GM21515 (cell line): Measurements from ENCODE around the gene DHX16.
"Not testable (repeated sequence)": the region's sequence is repeated elsewhere in the genome, so short reads cannot be mapped to it uniquely, and the experiment has no call there.

Source experiments
- ATAC-seq: cut with Tn5 transposase; IDR thresholded peaks from one replicate; pipeline ENCODE4 v1.9.1; 2021; ENCODE audit not compliant: unreplicated experiment

Gene DHX16

DNA sequence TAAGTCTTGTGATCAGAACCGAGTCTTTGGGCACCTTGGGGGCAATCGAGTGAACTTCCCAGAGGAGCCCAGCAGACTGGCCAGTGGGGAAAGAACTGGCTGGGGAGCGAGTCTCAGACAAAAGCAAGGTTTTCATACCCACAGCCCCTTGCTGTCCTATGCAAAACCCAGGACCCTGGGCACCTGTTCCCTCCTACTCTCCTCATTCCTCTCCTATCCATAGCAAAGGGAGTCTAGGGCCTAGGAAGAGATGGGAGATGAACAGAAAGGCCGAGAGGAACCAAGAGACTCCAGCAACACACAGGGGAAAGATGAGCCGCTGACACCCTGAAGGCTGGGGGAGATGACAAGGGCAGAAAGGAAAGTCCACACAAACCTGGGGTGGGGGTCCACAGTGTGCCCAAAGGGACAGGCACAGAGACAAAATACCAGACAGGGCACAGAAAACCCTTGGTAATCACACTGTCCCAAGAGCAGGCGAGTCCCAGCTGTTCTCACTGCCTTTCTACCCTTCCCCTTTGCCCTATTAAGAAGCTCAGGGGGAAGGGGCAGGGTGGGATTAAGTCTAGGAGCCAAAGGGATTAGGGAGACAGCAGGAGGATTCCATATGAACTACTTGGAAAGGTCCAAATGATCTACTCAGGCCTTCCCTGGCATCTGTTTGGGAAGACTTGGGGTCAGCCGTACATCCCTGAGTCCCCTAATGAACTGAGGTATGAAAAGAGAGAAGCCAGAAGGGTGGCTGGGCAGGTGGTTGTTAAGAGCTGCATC, 7.1 kb upstream of the DHX16 start:
- no peak for ATAC-seq

DNA sequence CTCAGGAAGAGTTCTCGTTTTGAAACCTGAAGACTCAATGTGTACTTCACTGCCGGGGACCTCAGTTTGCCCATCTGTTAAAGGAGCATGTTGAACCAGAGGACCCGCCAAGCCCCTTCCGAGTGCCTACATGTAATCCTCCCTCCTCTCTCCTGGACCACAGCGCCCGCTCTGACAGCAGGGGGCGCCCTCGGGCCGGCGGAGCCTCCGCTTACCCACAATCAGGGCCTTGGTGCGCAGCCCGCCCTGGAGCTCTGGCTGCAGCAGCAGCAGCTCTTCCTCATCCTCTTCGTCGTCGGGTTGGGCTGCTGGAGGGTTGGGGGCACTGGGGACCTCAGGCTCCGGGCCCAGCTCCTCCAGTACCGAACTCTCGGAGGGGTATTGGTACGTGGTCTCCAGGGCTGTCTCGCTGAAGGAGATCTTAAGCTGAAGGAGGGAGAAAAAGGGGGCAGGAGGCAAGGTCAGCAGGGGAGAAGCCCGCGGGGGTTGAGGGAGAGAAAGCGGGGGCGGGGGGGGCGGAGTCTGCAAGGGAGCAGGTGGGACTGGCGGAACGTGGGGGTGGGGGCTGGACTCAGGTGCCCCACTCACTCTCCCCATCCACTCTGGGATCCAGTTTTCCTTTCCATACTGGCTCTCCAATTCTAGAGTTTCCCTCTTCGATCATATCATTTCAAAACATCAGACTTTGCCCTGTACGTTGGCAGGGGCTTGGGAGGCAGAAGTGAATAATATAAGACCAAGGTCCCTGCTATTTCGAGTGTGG, 6.3 kb upstream of the DHX16 start:
- no peak for ATAC-seq

DNA sequence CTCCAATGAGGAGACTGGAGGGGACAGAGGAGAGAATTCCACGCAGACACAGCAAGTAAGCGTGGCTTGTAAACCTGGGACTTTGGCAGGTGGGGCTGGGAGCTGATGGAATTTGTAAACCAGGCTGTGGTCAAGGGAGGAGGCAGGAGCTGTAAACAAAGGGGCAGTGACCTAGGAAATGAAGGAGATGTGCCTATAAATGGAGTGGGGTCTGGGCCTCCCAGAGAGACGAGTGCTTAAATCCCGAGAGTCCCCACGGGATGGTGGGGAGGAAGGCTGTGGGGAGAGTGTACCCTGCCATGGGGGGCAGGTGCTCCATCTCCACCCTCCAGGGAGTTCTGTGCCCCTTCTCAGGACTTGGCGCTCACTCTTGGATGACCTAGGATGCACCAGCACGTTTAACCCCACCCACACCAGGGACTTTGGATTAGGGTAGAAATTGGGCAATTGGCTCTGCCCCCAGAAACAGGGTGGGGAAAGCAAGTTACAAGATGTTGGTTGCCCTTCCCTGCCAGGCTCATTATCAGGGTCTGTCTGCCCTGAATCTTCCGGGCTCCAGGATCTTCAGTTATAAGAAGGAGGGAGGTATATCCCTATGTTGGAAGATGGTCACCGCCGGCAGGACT, 4.0 kb upstream of the DHX16 start:
- ATAC-seq, result no peak

DNA sequence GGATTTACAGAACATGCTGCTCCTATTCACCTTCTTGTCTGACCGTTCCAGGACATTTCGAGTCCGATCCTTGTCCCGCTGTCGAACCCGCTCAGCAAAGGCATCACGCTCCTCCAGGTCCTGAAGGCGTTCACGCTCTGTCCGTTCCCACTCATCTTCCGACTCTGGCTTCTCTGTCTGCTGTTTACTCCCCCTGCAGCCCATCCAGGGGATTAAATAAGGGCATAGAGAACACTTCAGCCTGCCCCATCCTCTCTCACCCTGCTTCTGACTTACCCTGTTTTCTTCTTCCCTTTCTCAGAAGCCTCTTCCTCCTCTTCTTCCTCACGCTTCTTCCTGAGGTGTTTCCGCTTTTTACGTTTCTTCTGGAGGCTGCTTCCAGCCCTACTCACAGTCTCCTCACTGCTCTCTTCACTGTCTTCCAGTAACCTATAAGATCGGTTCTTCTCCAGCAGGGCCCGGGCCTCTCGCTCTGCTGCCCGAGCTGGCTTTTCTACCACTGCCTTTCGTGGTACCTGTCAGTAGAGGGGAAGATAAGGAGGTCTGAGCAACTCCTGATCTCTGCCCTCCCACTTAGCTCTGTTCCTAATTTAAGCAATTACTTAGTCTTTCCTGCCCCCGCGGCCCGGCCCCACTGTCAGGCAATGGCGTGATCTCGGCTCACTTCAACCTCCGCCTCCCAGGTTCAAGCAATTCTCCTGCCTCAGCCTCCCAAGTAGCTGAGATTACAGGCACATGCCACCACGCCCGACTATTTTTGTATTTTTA, 1.9 kb downstream of the DHX16 start:
- no peak for ATAC-seq

DNA sequence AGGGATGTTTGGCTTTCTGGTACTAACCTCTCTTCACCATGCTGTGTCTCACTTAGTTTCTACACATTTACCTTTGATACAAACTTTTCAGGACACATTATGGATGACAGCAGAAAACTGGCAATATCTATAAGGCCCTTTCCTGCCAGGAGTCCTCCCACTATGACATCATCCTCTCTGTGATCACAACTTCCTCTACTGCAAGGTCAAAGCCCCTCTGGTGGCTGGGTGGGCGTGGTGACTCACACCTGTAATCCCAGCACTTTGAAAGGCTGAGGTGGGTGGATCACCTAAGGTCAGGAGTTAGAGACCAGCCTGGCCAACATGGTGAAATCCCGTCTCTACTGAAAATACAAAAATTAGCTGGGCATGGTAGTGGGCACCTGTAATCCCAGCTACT, 6.5 kb downstream of the DHX16 start:
- ATAC-seq, result not testable (repeated sequence)

DNA sequence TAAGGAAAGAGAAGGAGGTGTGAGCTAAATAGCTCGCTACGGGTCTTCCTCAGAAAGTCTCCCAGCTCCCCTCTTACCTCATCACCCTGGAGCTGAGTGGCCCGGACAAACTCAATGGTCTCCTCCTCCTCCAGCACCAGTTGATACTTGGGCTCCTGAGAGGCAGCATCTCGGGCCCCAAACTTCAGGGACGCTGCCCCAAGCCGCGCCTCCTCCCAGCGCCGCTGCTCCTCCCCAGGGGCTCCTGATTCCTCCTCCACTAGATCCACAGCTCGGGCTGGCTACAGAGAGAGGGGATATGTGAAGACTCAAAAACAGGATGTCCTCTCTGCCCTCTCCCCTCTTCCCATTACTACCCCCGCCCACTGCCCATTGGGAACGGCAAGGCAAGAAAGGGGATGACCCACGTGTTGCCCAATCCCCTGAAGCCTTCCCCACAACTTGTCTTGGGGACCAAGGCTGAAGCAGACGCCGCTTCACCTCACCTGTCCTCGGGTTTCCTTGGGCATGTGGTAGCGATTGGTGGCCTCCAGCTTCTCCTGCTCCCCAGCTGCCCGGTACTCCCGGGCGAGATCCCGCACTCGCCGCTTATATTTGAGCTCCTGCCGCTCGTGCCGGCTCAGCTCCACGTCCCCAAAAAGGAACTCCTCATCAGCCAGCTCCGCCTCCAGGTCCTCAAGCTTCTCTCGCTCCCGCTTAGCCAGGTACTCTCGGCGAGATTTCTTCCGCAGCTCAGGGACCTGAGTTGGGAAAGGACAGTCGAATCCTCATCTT, 7.6 kb downstream of the DHX16 start:
- ATAC-seq, result no peak

DNA sequence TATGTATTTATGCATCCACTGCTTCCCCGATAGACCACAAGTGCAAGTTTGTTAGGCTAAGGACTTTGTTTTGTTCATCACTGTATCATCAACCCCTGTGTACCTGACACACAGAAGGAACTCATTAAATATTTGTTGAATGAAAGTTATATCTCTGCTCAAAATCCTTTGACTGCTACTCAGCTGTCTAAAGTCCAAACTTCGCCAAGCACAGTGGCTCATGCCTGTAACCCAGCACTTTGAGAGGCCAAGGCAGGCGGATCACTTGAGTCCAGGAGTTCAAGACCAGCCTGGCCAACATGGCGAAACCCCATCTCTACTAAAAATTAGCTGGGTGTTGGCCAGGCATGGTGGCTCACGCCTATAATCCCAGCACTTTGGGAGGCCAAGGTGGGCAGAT, 14.9 kb downstream of the DHX16 start:
- ATAC-seq, result not testable (repeated sequence)

DNA sequence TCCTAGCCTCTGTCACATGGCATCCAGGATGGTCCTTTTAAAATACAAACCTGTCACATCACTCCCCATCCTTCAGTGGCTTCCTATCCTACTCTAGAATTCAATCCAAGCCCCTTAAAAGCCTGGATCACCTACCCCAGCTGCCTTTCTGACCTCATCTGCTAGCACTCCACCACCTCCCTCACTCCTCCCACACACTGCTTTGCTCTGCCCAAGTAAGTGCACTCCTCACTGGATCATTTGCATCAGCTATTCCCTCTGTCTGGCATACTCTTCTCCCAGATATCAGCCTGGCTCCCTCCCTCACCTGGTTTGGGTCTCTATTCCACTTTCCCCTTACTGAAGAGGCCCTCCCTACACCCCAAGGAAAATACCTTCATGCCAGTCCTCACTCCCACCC, 15.4 kb downstream of the DHX16 start:
- no peak for ATAC-seq

DNA sequence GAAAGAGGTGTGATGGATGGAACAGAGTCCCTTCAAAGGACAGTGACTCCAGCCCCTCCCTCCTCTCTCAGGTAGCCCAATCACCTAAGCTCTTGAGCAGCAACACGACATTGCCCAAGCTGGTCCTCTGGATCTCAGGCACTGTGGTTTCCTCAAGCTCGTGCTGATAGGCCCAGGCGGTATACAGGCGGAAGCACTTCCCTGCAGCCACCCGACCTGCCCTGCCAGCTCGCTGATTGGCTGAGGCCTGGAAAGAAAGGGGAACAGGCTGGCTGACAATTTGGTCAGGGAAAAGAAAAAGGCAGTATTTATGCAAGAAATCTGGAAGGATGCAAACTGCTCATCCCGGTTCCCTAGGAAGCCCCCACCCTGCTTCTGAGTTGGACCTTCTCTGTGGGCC, 16.3 kb downstream of the DHX16 start:
- ATAC-seq, result no peak

DNA sequence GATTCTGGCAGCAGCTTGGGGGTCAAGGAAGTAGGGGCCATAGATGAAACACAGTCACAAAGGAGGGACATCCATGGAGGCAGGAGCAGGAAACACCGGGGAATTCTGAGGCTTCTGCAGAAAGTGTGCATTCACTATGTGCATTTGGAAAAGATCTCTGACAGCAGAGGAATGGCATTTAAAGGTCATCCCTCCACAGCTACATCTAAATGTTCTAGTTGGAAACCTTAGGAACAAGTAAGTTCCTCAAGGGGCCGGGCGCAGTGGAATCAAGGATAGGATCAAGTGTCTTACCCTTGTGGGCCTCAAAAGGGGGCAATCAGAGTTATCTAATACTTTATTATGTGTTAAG, 17.1 kb downstream of the DHX16 start:
- ATAC-seq, result no peak

DNA sequence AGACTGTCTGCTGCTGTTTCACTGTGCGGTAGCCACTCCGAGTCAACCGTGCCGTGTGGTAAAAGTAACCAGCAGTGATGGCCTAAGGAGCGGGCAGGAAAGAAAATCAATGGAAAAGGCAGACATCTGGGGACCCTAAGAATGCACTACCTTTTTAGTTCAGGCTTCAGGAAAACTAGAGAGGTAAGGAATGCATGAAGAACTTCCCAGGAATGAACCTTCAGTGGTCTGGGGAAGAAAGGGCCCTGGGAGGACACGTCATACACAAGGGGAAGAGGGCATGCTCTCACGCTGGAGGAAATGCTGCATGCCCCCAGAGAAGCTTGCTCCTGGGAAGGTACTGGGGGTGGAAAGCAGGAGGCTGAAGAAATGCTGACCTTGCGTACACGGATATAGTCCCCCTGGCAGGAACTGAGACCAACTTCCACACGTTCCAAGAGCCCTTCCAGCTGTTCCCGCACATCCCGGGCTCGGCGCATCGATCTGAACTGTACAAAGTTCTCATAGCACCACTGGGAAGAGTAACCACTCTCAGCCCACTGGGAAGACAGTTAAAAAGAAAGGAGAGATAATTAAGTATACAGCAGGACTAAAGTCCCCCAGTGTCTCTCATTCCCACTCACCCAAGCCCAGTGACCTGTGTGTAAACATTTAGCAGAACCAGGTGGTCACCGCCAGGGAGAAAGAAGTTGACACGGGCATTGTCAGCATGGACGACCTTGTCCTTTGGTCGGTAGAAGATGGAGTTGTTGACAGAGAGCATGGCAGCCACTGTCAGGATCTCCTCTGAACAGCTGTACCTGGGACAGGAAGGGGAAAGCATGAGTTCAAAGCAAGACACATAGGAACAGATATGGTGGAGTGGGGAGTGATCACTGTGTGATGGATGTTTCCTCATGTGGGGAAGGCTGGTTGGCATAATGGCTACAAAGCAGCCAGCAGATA, 17.7 kb downstream of the DHX16 start:
- no peak for ATAC-seq

DNA sequence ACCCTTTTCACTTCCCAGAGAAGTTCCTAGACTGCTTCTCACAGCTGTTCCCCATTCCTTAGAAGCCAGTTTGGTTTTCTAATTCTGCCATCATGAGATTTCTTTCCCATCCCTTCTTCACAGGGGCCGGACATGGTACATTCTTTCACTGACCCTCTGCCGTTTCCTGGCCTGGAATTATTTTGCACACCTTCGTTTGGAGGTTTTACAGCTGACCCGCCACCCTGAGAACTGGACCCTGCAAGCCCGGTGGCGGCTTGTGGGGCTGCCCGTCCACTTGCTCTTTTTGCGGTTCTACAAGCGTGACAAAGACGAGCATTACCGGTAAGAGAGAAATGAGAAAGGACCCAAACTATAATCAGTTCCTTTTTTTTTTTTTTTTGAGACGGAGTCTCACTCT, 21.7 kb downstream of the DHX16 start:
- no peak for ATAC-seq

DNA sequence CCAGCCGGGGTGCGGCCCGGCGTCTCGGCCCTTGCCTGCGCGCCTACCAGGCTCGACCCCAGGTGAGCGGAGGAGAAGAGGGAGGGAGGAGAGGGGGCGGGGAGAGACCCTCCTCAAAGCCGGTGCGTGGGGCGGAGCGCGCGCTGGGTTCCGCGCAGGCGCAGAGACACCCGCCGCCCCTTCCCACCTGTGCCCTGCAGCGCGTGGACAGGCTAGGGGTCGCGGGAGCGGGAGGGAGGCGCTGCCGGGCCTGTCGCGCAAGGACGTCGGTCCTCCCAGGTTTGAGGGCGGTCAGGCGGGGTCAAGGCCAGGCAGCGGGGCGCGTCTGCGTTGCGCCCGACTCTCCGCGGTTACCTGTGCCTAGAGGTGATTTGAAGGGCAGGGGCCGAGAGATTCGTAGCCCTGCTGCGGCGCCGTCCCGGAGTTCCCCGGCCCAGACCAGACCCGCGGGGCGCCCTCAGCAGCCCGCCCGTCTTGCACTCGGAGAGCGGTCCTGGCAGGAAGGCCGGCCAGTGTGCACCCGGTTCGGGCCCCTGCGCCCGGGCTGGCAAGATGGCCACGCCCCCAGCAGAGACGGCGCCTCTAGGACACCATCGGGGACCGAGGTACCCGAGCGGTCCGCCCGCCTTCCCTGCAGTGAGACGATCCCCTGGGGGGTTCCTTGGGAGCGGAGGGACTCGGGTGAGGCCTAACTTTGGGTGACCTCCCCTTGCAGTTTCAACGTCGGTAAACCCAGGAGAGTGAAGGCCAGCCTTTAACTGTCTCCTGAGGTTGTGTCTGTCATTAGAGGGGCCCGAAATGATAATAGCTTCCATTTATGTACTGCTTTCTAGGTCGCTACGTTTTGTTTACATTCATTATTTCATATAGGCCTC, 25.3 kb downstream of the DHX16 start:
- peak; percentile 48 for ATAC-seq

DNA sequence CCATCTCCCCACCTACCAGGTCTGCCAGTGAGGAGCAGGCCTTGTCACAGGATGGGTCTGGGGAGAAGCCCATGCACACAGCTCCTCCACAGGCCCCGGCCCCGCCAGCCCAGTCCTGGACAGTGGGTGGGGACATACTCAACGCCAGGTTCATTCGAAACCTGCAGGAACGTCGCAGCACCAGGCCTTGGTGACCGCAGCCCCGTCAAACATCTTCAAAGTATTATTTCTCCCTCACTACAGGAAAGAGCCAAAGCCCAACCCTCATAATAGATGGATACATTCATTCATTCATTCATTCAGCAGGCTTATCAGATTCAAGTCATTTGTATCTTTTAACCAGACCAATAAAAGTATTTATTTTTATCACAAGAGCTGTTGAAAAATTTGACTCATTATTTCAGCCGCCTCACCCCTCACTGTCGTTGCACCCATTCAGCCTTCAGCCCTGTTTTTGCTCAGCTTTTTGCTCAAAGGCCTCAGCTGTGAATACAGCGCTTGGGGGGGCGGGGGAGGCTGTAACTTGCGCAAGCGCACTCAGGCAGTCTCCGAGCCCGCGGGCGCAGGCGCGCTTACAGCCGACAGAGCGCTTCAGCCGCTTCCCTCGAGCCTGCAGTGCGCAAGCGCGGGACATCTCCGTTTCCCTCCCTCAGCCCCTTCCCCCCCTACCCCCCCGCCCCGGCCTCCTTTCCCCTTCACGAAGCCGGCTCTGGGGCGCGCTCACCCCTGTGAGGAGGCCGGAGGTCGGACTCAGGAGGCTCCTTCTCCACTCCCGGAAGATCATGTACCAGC, 26.2 kb downstream of the DHX16 start, which contains the start of gene C6orf136:
Gene C6orf136, plus strand, starts transcription at position 684 of the 792 bp plus-strand sequence. Its CDS starts 99 bp downstream, at position 783.
- peak; percentile 41 for ATAC-seq

DNA sequence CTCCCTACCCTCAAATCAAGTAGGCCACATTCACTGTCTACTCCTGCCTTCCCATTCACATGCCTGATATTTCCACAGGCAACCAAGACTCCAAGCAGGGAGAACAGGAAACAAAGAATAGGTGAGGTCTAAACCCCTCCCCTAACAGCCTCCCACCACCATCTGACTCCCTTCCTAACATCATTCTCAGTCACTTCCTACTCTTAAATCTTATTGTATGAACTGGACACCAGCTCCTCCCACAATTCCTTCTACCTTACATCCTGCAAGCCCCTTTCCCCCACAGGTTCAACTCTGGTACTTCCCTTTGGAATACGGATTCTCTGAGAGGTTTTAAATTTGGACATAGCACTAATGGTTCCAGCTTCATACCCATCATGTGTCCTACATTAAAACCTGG, 26.8 kb downstream of the DHX16 start:
- no peak for ATAC-seq

DNA sequence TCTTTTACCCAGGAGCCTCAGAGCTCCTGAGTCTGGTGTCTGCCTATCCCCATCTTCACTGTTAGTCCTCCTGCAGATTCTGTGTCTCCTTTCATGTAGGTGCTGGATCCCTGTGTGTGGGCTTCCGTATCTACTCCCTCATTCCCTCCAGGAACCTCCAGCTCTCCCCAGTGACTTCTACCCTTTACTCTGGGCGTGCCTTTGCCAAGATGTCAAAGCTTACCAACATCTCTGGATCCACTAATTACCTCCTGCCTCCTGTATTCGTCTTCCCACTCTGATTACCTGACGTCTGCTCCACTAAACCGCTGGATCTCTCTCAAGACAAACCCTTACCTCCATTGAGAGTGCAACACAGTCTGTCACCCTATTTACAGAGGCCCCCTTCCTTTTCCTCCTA, 28.0 kb downstream of the DHX16 start:
- no peak for ATAC-seq

DNA sequence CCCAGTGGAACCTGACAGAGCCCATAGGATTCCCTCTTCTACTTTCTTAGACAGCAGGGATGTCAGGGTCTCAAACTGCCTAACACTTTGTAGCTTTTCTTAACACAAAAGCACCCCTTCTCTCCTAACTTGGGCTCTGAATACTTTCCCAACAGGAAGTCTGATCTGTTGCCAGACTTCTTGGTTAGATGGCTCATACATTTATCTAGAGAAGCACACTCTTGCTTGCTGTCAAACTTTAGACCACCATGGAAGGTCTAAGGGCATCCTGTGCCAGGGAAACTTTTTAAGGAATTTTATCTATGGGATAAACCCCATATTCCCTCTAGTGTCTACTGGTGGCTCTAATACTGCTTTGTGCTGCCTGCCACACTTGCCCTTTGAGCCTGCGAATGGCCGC, 29.1 kb downstream of the DHX16 start:
- no peak for ATAC-seq

DNA sequence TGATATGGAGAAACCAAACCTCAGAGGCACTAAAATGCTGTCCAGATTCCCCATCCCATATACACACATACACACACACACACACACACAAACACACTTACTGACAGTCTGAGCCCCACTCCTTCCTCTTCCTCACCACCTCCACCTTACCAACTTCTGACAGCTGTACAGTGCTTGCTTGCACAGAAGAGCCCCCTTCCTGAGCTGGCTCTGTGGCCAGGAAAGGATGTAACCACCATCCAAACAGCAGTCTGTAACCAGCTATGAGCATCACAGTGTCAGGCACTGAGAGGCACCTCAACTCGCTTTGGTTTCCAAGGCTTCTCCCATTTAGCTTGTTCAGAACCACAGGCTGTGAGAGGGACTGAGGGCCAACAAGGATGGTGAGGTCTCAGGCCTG, 31.8 kb downstream of the DHX16 start:
- ATAC-seq, result no peak
